Naive thymus-derived CD4-positive, alpha-beta T cell (primary cell): Measurements from ENCODE around the gene KCNV2. TPM values are rescaled to one million over a fixed set of nuclear protein-coding genes. Genes with fewer than 3 reads are reported as not detected.

ENCODE experiments used
- ATAC-seq: fragments of 150-1000 bp; cut with Tn5 transposase; 2 replicates; pipeline ENCODE4 v1.10.0; 2021; ENCODE audit warnings: mild to moderate bottlenecking, moderate library complexity
- CTCF ChIA-PET: fragments of 350-600 bp; sonication (Branson Sonifier 250); formaldehyde crosslinking; loops from one replicate; lab custom pipeline; 2021; ENCODE audit warnings: antibody characterized with exemption; lab: Charles Lee
- POLR2A ChIA-PET: fragments of 350-600 bp; sonication (Branson Sonifier 250); formaldehyde crosslinking; loops from one replicate; lab custom pipeline; 2021; ENCODE audit warnings: antibody characterized with exemption, inconsistent platforms; lab: Charles Lee
- DNase-seq, 9 donors: peaks; one replicate each; pipeline versions ENCODE4 v3.0.0 to v3.0.0-alpha.2; 2020 to 2022; ENCODE audit warnings: mixed read lengths in 1 of 9
- H3K27ac ChIP-seq: one replicate; pipeline ENCODE4 v1.7.0; 2013; ENCODE audit warnings: mild to moderate bottlenecking, low read depth, low read length, moderate library complexity
- H3K27me3 ChIP-seq, 2 donors: one replicate each; pipeline ENCODE4 v1.7.0; 2013; ENCODE audit warnings: low read length in 2 of 2, mild to moderate bottlenecking in 2 of 2, moderate library complexity in 2 of 2; ENCODE audit not compliant: control insufficient read depth in 2 of 2, insufficient read depth in 2 of 2
- H3K36me3 ChIP-seq, 3 experiments: 1 replicate in 2 of 3; 2 replicates in 1 of 3; pipeline ENCODE4 v1.7.0; 2013; ENCODE audit warnings: low read length in 3 of 3, mild to moderate bottlenecking in 3 of 3, moderate library complexity in 1 of 3; ENCODE audit not compliant: insufficient read depth in 3 of 3, control insufficient read depth in 2 of 3
- H3K4me1 ChIP-seq, 2 donors: one replicate each; pipeline ENCODE4 v1.7.0; 2013; ENCODE audit warnings: low read length in 2 of 2, mild to moderate bottlenecking in 2 of 2, moderate library complexity in 1 of 2; ENCODE audit not compliant: control insufficient read depth in 2 of 2, insufficient read depth in 2 of 2
- H3K4me3 ChIP-seq: 2 replicates; pipeline ENCODE4 v1.7.0; 2013; ENCODE audit warnings: mild to moderate bottlenecking, low read length
- H3K9me3 ChIP-seq, 3 experiments: 1 replicate in 2 of 3; 2 replicates in 1 of 3; pipeline ENCODE4 v1.7.0; 2013; ENCODE audit warnings: low read length in 3 of 3; ENCODE audit not compliant: control insufficient read depth in 2 of 3
- H3K27ac Mint-ChIP-seq, 9 donors: one replicate each; pipeline ENCODE4 v1.8.0; 2020 to 2022; ENCODE audit warnings: mixed read lengths in 9 of 9, mild to moderate bottlenecking in 8 of 9, moderate library complexity in 5 of 9, inconsistent platforms in 2 of 9
- H3K27me3 Mint-ChIP-seq, 5 donors: one replicate each; pipeline ENCODE4 v1.8.0; 2021 to 2022; ENCODE audit warnings: mixed read lengths in 5 of 5, mild to moderate bottlenecking in 1 of 5
- H3K36me3 Mint-ChIP-seq, 5 donors: one replicate each; pipeline ENCODE4 v1.8.0; 2020 to 2022; ENCODE audit warnings: mixed read lengths in 5 of 5, mild to moderate bottlenecking in 3 of 5, inconsistent platforms in 1 of 5
- H3K4me1 Mint-ChIP-seq, 7 donors: one replicate each; pipeline ENCODE4 v1.8.0; 2020 to 2022; ENCODE audit warnings: mixed read lengths in 7 of 7, mild to moderate bottlenecking in 3 of 7, inconsistent platforms in 1 of 7
- H3K4me3 Mint-ChIP-seq, 10 donors: one replicate each; pipeline ENCODE4 v1.8.0; 2020 to 2022; ENCODE audit warnings: mild to moderate bottlenecking in 10 of 10, mixed read lengths in 10 of 10, moderate library complexity in 6 of 10, inconsistent platforms in 2 of 10
- H3K9me3 Mint-ChIP-seq, 11 donors: one replicate each; pipeline ENCODE4 v1.8.0; 2020 to 2022; ENCODE audit warnings: mixed read lengths in 11 of 11, mild to moderate bottlenecking in 4 of 11, inconsistent platforms in 1 of 11, moderate library complexity in 1 of 11
- intact Hi-C, 2 donors: fragments of 100-400 bp; cut with micrococcal nuclease; formaldehyde crosslinking; loops; one replicate each; pipeline ENCODE4 v1.15.1; 2023
- polyA plus RNA-seq, 2 donors: library from polyadenylated mRNA; unstranded; fragments of 300-500 nt; fragmentation: Illumina TruSeq; gene quantifications; one replicate each; pipeline ENCODE4 v1.2.3, GENCODE V29; 2021
- total RNA-seq, 6 experiments: library from RNA in 5 of 6; stranded (reverse) in 5 of 6; gene quantifications; 1 replicate in 5 of 6; 2 replicates in 1 of 6; pipeline ENCODE4 v1.2.3 and lab custom pipeline; 2021 to 2026

The KCNV2 gene
- total and polyA plus RNA-seq, 7 experiments from 2014 or later, result not detected

DNA sequence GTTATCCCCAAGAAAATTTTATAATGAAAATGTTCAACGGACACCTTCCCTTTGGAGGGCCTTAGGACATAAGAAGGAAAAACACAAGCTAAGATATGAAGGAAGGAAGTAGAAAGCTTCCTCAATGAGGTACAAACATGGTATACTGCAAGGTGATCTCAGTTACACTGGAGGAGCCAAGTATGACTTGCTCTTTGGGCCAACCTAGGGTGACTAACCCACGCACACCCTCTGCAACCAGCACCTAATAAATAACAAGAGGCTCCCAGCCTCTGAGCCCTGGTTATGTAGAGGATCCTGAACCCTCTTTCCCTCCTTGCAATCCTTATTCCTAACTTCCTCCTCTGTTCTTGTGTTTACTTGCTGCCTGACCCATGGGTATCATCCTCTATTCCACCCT, 38.3 kb upstream of the KCNV2 start:
- H3K9me3 Mint-ChIP-seq, result peaks cover 0 to 4% (median 0%) of the 10 kb centered on the region in 11 donors
- H3K4me3 Mint-ChIP-seq, result no peak overlapping the region
- ATAC-seq (no peak), DNase-seq (no peak)
- no peaks in the 10 kb centered on the region for H3K4me1 Mint-ChIP-seq
- no peaks in the 10 kb centered on the region for H3K9me3 ChIP-seq
- H3K27ac ChIP-seq, result no peak overlapping the region
- H3K36me3 Mint-ChIP-seq, result peaks cover 0 to 2% (median 0%) of the 10 kb centered on the region in 5 donors
- H3K4me1 ChIP-seq, result no peaks in the 10 kb centered on the region
- ChIA-PET CTCF (no interaction called here), POLR2A (no interaction called here)
- intact Hi-C loops, result no loop called here
- no peak overlapping the region for H3K27ac Mint-ChIP-seq
- H3K36me3 ChIP-seq, result no peaks in the 10 kb centered on the region
- H3K27me3 Mint-ChIP-seq, result peaks cover 0 to 3% (median 0%) of the 10 kb centered on the region in 5 donors
- H3K27me3 ChIP-seq, result peaks cover 0 to 2% of the 10 kb centered on the region in 2 donors
- no peak overlapping the region for H3K4me3 ChIP-seq

DNA sequence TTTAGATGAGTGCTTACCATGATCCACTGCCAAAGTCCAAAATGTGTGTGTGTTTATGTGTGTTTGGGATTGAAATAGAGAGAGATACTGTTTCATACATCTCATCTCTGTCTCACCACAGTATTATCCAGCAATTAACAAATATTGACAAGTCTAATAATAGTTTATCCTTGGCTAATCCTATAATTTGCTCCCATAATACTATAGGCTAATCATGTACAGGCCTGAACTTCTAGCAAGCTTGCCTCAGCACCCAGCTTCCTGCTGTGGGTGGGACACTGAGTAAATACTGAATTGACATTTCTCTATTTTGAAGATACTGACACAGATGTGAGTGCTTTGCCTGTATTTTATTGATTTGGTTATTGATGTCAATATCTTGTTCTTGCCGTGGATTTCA, 35.3 kb upstream of the KCNV2 start:
- Mint-ChIP-seq H3K4me3 (no peak overlapping the region), H3K9me3 (peaks cover 0 to 4% (median 0%) of the 10 kb centered on the region in 11 donors), H3K27me3 (no peaks in the 10 kb centered on the region), H3K4me1 (no peaks in the 10 kb centered on the region), H3K36me3 (peaks cover 0 to 2% (median 0%) of the 10 kb centered on the region in 5 donors), H3K27ac (no peak overlapping the region)
- no peak overlapping the region for H3K27ac ChIP-seq
- POLR2A ChIA-PET, result no interaction called here
- intact Hi-C loops, result no loop called here
- no peaks in the 10 kb centered on the region for H3K9me3 ChIP-seq
- CTCF ChIA-PET, result no interaction called here
- no peak for DNase-seq
- no peaks in the 10 kb centered on the region for H3K4me1 ChIP-seq
- no peak overlapping the region for H3K4me3 ChIP-seq
- no peaks in the 10 kb centered on the region for H3K27me3 ChIP-seq
- no peak for ATAC-seq
- no peaks in the 10 kb centered on the region for H3K36me3 ChIP-seq

DNA sequence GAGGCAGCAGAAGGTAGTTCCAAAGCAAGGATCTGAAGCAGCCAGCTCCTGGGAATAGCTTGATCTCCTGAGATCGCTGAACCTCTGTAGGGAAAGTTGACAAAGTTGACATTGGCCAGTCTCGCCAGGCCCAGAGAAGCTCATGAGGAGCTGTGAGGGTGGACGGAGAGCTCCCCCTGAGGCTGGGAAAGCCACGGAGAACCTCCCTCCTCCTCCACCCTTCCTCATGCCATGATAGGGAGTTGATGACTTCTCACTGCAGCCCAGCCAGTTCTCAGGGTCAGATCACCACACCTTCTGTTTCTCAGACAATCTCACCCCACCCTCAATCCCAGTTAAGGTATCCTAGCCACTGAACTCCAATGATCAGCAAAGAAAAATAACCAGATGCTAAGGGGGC, 30.4 kb upstream of the KCNV2 start:
- Histone ChIP-seq H3K9me3 (no peaks in the 10 kb centered on the region), H3K27me3 (no peaks in the 10 kb centered on the region), H3K4me3 (no peak overlapping the region), H3K27ac (no peak overlapping the region), H3K36me3 (no peaks in the 10 kb centered on the region), H3K4me1 (no peaks in the 10 kb centered on the region)
- no peak for ATAC-seq
- H3K4me3 Mint-ChIP-seq, result no peak overlapping the region
- intact Hi-C loops, result no loop called here
- POLR2A ChIA-PET, result no interaction called here
- no peaks in the 10 kb centered on the region for H3K27me3 Mint-ChIP-seq
- no peak overlapping the region for H3K27ac Mint-ChIP-seq
- no peaks in the 10 kb centered on the region for H3K36me3 Mint-ChIP-seq
- CTCF ChIA-PET, result no interaction called here
- no peak for DNase-seq
- no peaks in the 10 kb centered on the region for H3K9me3 Mint-ChIP-seq
- no peaks in the 10 kb centered on the region for H3K4me1 Mint-ChIP-seq

DNA sequence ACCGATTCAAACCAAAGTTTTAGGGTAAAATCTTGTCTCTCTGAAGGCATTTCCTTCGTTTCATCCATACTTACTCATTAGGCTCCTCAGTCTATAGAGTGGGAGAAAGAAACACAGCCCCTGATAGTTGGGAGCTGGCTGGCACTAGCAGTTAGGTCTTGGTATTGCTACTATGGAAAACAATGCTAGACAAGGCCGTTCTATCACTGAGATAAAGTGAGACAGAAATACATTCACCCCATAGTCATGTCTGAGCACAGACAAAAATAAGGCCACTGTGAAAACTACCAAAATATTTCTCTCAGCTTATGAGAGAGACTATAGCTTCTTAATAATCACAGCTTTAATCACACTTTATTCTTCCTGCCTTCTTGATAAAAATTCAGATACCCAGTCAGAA, 28.7 kb upstream of the KCNV2 start:
- DNase-seq, result no peak
- no peaks in the 10 kb centered on the region for H3K4me1 Mint-ChIP-seq
- no peaks in the 10 kb centered on the region for H3K9me3 ChIP-seq
- POLR2A ChIA-PET, result no interaction called here
- no peaks in the 10 kb centered on the region for H3K4me1 ChIP-seq
- H3K9me3 Mint-ChIP-seq, result no peaks in the 10 kb centered on the region
- H3K36me3 Mint-ChIP-seq, result peaks cover 0 to 2% (median 0%) of the 10 kb centered on the region in 5 donors
- H3K27me3 Mint-ChIP-seq, result no peaks in the 10 kb centered on the region
- no peaks in the 10 kb centered on the region for H3K36me3 ChIP-seq
- CTCF ChIA-PET, result no interaction called here
- H3K27ac ChIP-seq, result no peak overlapping the region
- no peak overlapping the region for H3K27ac Mint-ChIP-seq
- no peak overlapping the region for H3K4me3 Mint-ChIP-seq
- intact Hi-C loops, result no loop called here
- ATAC-seq, result no peak
- H3K4me3 ChIP-seq, result no peak overlapping the region
- H3K27me3 ChIP-seq, result no peaks in the 10 kb centered on the region

DNA sequence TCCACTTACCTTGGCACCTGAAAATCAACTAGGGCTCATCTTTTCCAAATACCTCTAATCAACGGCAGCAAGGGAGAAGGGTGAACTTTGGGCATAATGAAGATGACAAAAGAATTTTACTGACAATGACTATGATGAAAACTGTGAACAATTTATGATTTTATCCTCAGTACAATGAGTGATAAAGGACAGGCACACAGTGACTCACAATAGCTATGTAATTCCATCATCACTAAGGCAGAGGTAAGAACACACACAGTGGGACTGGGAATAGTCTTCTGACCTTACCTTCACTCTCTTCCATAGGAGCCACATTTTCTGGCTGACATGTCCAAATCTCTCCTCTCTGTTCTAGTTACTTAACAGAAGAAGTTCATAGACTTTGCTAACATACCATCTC, 26.1 kb upstream of the KCNV2 start:
- ChIA-PET POLR2A (no interaction called here), CTCF (no interaction called here)
- H3K4me1 Mint-ChIP-seq, result no peaks in the 10 kb centered on the region
- no peak overlapping the region for H3K27ac Mint-ChIP-seq
- Histone ChIP-seq H3K27me3 (no peaks in the 10 kb centered on the region), H3K4me1 (no peaks in the 10 kb centered on the region), H3K4me3 (no peak overlapping the region), H3K9me3 (no peaks in the 10 kb centered on the region), H3K36me3 (no peaks in the 10 kb centered on the region), H3K27ac (no peak overlapping the region)
- H3K27me3 Mint-ChIP-seq, result no peaks in the 10 kb centered on the region
- no peak overlapping the region for H3K4me3 Mint-ChIP-seq
- H3K9me3 Mint-ChIP-seq, result no peaks in the 10 kb centered on the region
- no peak for ATAC-seq
- no peak for DNase-seq
- intact Hi-C loops, result no loop called here
- peaks cover 0 to 8% (median 0%) of the 10 kb centered on the region in 5 donors for H3K36me3 Mint-ChIP-seq

DNA sequence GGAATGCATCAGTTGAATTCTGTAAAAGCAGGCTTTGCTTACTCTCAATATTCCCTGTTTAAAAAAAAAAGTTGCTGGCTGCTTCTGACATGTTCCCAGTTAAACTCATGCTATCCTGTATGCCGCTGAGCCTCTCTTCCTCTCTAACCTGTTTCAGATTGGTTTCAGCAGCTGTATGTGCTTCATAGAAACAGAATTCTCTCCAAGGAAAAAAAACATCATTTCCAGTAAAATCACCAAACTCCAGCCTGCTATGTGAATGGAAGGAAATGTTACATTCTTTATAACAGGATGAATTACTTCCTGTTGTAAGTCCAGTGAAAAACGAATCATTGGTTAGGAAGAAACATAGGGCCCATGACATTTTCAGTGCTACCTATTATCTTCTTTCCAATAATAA, 25.7 kb upstream of the KCNV2 start:
- POLR2A ChIA-PET, result no interaction called here
- Histone ChIP-seq H3K4me1 (no peaks in the 10 kb centered on the region), H3K27ac (no peak overlapping the region), H3K27me3 (no peaks in the 10 kb centered on the region), H3K36me3 (no peaks in the 10 kb centered on the region), H3K4me3 (no peak overlapping the region), H3K9me3 (no peaks in the 10 kb centered on the region)
- DNase-seq, result no peak
- H3K27me3 Mint-ChIP-seq, result no peaks in the 10 kb centered on the region
- H3K36me3 Mint-ChIP-seq, result peaks cover 0 to 8% (median 0%) of the 10 kb centered on the region in 5 donors
- no peak overlapping the region for H3K27ac Mint-ChIP-seq
- no peak overlapping the region for H3K4me3 Mint-ChIP-seq
- no peak for ATAC-seq
- intact Hi-C loops, result no loop called here
- H3K4me1 Mint-ChIP-seq, result no peaks in the 10 kb centered on the region
- CTCF ChIA-PET, result no interaction called here
- no peaks in the 10 kb centered on the region for H3K9me3 Mint-ChIP-seq

DNA sequence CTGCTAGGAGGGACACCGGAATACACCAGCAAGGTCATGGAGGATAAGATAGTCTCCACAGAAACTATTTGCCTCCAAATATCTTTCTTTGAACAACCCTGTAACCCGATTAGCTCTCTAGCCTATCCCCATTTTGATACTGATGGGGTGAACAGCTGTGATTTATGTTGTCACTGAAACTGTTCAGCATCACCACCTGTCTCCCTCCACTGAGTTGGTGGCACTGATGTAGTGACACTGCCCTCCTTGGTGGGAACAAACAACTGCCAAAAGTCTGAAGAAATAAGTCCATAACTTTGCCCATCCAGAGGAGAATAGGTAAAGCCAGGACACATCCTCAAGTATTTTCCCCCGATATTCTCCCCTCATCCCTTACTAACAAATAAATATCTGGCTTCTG, 24.3 kb upstream of the KCNV2 start:
- Histone ChIP-seq H3K4me3 (no peak overlapping the region), H3K36me3 (no peaks in the 10 kb centered on the region), H3K27ac (no peak overlapping the region), H3K27me3 (no peaks in the 10 kb centered on the region), H3K9me3 (no peaks in the 10 kb centered on the region), H3K4me1 (no peaks in the 10 kb centered on the region)
- Mint-ChIP-seq H3K4me3 (no peak overlapping the region), H3K9me3 (peaks cover 0 to 2% (median 0%) of the 10 kb centered on the region in 11 donors), H3K27ac (no peak overlapping the region), H3K27me3 (no peaks in the 10 kb centered on the region), H3K4me1 (no peaks in the 10 kb centered on the region), H3K36me3 (peaks cover 0 to 8% (median 0%) of the 10 kb centered on the region in 5 donors)
- DNase-seq (no peak), ATAC-seq (no peak)
- ChIA-PET CTCF (no interaction called here), POLR2A (no interaction called here)
- intact Hi-C loops, result no loop called here
